ENCODE measurements around the gene KRTAP10-5. TPM values are rescaled to one million over a fixed set of nuclear protein-coding genes. Genes with fewer than 3 reads are reported as not detected.

Gene KRTAP10-5
- total and polyA plus RNA-seq, 9 of the 15 experiments (the other 6 are each of a cell fraction or from before 2014, with no cell fraction given) = not detected

DNA sequence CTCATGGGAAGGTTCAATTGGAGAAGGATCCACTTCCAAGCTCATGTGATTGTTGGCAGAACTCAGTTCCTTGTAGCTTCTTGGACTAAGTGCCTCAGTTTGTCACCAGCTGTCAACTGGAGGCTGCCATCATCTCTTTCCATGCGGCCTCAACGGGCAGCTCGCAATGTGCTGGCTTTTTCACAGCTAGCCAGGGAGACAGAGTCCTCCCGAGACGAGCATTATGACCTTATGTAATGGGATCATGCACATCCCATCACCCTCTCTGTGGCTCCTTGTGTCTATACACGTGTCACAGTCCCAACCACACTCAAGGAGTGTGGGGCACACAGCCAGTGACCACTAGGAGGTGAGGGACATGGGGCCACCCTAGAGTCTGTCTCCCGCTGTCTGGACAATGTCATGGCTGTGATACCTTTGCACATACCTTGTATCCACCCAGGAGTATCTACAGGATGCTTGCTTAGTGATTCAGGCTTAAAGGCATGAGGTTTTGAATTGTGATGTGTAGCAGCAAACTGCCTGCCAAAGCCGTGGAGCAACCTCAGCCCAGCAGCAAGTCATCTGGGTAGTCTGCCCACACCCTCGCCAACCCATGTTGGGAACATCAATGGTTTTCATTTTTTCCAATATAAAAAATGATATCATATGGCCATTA lies 15.8 kb upstream of the KRTAP10-5 start (continued):
- TF ChIP-seq NR4A1 (CRISPR knock-in tag; IDR thresholded peaks at IDR 0.05) (no peak), NR4A1 (tag; IDR thresholded peaks at IDR 0.05) (peak; percentile 63), ZNF785 (CRISPR knock-in tag; IDR thresholded peaks at IDR 0.05) (no peak), ELF4 (CRISPR knock-in tag; IDR thresholded peaks at IDR 0.05) (no peak), RBBP5 (IDR thresholded peaks at IDR 0.05; ENCODE audit: borderline replicate concordance, insufficient read depth, low read length, poor library complexity, severe bottlenecking) (no peak), CEBPG (CRISPR knock-in tag; IDR thresholded peaks at IDR 0.05) (no peak), CEBPG (tag; conservative IDR thresholded peaks at IDR 0.05 in 1 of 2, IDR thresholded peaks at IDR 0.05 in 1 of 2) (no peak), ETV5 (CRISPR knock-in tag; IDR thresholded peaks at IDR 0.05; ENCODE audit: low read depth) (no peak), E2F3 (CRISPR knock-in tag; IDR thresholded peaks at IDR 0.05) (no peak)
- TF ChIP-seq, protein P1, sequence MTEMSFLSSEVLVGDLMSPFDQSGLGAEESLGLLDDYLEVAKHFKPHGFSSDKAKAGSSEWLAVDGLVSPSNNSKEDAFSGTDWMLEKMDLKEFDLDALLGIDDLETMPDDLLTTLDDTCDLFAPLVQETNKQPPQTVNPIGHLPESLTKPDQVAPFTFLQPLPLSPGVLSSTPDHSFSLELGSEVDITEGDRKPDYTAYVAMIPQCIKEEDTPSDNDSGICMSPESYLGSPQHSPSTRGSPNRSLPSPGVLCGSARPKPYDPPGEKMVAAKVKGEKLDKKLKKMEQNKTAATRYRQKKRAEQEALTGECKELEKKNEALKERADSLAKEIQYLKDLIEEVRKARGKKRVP (CRISPR knock-in tag; IDR thresholded peaks at IDR 0.05) = no peak
- TF ChIP-seq, protein P2, sequence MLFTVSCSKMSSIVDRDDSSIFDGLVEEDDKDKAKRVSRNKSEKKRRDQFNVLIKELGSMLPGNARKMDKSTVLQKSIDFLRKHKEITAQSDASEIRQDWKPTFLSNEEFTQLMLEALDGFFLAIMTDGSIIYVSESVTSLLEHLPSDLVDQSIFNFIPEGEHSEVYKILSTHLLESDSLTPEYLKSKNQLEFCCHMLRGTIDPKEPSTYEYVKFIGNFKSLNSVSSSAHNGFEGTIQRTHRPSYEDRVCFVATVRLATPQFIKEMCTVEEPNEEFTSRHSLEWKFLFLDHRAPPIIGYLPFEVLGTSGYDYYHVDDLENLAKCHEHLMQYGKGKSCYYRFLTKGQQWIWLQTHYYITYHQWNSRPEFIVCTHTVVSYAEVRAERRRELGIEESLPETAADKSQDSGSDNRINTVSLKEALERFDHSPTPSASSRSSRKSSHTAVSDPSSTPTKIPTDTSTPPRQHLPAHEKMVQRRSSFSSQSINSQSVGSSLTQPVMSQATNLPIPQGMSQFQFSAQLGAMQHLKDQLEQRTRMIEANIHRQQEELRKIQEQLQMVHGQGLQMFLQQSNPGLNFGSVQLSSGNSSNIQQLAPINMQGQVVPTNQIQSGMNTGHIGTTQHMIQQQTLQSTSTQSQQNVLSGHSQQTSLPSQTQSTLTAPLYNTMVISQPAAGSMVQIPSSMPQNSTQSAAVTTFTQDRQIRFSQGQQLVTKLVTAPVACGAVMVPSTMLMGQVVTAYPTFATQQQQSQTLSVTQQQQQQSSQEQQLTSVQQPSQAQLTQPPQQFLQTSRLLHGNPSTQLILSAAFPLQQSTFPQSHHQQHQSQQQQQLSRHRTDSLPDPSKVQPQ (CRISPR knock-in tag; IDR thresholded peaks at IDR 0.05; ENCODE audit: borderline replicate concordance) = no peak
- TF ChIP-seq, protein P3, sequence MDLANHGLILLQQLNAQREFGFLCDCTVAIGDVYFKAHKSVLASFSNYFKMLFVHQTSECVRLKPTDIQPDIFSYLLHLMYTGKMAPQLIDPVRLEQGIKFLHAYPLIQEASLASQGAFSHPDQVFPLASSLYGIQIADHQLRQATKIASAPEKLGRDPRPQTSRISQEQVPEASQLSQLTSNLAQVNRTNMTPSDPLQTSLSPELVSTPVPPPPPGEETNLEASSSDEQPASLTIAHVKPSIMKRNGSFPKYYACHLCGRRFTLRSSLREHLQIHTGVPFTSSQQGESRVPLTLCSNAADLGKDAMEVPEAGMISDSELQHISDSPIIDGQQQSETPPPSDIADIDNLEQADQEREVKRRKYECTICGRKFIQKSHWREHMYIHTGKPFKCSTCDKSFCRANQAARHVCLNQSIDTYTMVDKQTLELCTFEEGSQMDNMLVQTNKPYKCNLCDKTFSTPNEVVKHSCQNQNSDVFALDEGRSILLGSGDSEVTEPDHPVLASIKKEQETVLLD (IDR thresholded peaks at IDR 0.05) = no peak
- TF ChIP-seq, protein P4, sequence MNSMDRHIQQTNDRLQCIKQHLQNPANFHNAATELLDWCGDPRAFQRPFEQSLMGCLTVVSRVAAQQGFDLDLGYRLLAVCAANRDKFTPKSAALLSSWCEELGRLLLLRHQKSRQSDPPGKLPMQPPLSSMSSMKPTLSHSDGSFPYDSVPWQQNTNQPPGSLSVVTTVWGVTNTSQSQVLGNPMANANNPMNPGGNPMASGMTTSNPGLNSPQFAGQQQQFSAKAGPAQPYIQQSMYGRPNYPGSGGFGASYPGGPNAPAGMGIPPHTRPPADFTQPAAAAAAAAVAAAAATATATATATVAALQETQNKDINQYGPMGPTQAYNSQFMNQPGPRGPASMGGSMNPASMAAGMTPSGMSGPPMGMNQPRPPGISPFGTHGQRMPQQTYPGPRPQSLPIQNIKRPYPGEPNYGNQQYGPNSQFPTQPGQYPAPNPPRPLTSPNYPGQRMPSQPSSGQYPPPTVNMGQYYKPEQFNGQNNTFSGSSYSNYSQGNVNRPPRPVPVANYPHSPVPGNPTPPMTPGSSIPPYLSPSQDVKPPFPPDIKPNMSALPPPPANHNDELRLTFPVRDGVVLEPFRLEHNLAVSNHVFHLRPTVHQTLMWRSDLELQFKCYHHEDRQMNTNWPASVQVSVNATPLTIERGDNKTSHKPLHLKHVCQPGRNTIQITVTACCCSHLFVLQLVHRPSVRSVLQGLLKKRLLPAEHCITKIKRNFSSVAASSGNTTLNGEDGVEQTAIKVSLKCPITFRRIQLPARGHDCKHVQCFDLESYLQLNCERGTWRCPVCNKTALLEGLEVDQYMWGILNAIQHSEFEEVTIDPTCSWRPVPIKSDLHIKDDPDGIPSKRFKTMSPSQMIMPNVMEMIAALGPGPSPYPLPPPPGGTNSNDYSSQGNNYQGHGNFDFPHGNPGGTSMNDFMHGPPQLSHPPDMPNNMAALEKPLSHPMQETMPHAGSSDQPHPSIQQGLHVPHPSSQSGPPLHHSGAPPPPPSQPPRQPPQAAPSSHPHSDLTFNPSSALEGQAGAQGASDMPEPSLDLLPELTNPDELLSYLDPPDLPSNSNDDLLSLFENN (IDR thresholded peaks at IDR 0.05; ENCODE audit: low read depth in 2 of 2, low read length in 2 of 2) = no peak
- TF ChIP-seq, protein P5, sequence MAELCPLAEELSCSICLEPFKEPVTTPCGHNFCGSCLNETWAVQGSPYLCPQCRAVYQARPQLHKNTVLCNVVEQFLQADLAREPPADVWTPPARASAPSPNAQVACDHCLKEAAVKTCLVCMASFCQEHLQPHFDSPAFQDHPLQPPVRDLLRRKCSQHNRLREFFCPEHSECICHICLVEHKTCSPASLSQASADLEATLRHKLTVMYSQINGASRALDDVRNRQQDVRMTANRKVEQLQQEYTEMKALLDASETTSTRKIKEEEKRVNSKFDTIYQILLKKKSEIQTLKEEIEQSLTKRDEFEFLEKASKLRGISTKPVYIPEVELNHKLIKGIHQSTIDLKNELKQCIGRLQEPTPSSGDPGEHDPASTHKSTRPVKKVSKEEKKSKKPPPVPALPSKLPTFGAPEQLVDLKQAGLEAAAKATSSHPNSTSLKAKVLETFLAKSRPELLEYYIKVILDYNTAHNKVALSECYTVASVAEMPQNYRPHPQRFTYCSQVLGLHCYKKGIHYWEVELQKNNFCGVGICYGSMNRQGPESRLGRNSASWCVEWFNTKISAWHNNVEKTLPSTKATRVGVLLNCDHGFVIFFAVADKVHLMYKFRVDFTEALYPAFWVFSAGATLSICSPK (IDR thresholded peaks at IDR 0.05; ENCODE audit: borderline replicate concordance) = no peak
- TF ChIP-seq, protein P6, sequence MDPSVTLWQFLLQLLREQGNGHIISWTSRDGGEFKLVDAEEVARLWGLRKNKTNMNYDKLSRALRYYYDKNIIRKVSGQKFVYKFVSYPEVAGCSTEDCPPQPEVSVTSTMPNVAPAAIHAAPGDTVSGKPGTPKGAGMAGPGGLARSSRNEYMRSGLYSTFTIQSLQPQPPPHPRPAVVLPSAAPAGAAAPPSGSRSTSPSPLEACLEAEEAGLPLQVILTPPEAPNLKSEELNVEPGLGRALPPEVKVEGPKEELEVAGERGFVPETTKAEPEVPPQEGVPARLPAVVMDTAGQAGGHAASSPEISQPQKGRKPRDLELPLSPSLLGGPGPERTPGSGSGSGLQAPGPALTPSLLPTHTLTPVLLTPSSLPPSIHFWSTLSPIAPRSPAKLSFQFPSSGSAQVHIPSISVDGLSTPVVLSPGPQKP (CRISPR knock-in tag; IDR thresholded peaks at IDR 0.05) = no peak
